GM23338 (cell line): ENCODE measurements around the gene RASSF4. TPM values are rescaled to one million over a fixed set of nuclear protein-coding genes. Genes with fewer than 3 reads are reported as not detected.

Experiments used
- CREB1 ChIP-seq: fragments of 250-450 bp; sonication (Bioruptor Pico); IDR thresholded peaks from 2 replicates; pipeline ENCODE4 v1.5.0; 2020; ENCODE audit warnings: low read depth, mild to moderate bottlenecking, moderate library complexity
- EZH2 ChIP-seq: fragments of 200-600 bp; sonication (generic); IDR thresholded peaks from one replicate; pipeline ENCODE4 v1.8.0; 2017; ENCODE audit warnings: antibody characterized with exemption, mild to moderate bottlenecking, low read depth; ENCODE audit not compliant: unreplicated experiment
- EZH2phosphoT487 ChIP-seq: fragments of 200-600 bp; sonication (generic); IDR thresholded peaks from one replicate; pipeline ENCODE4 v1.8.1; 2018; ENCODE audit warnings: antibody characterized with exemption; ENCODE audit not compliant: unreplicated experiment
- NANOG ChIP-seq: IDR thresholded peaks from 2 replicates; pipeline ENCODE4 v1.6.1; 2016; ENCODE audit warnings: antibody characterized with exemption, borderline replicate concordance
- POLR2AphosphoS5 ChIP-seq: IDR thresholded peaks from 2 replicates; pipeline ENCODE4 v1.6.1; 2016; ENCODE audit warnings: antibody characterized with exemption, low read depth
- STAT1 ChIP-seq: IDR thresholded peaks from one replicate; pipeline ENCODE4 v1.6.1; 2016; ENCODE audit warnings: antibody characterized with exemption; ENCODE audit not compliant: unreplicated experiment
- ZNF331 ChIP-seq: fragments of 250-450 bp; sonication (Bioruptor Pico); IDR thresholded peaks from 2 replicates; pipeline ENCODE4 v1.5.0; 2020; ENCODE audit warnings: low read depth, mild to moderate bottlenecking, moderate library complexity
- polyA plus RNA-seq: library from polyadenylated mRNA; unstranded; fragments of >200 nt; fragmentation: Nextera tagmentation; extraction: Ambion mirVana; gene quantifications from 2 replicates; pipeline ENCODE4 v1.2.1, GENCODE V29; 2016
- total RNA-seq: library from RNA; depleted of rRNA; stranded (reverse); fragments of >200 nt; shearing (Covaris generic); gene quantifications from 2 replicates; pipeline ENCODE4 v1.2.3, GENCODE V29; 2014
- TF ChIP-seq, protein P1 (sequence below): fragments of 250-450 bp; sonication (Bioruptor Pico); IDR thresholded peaks from 2 replicates; pipeline ENCODE4 v1.5.0; 2020; ENCODE audit warnings: mild to moderate bottlenecking, moderate library complexity
- TF ChIP-seq, protein P2 (sequence below), 2 experiments: fragments of 200-600 bp in 1 of 2; sonication (generic) in 1 of 2; conservative IDR thresholded peaks; 2 replicates each; pipeline versions ENCODE4 v1.5.1 to v1.6.1; 2016 to 2017; ENCODE audit warnings: antibody characterized with exemption in 2 of 2, low read depth in 2 of 2, mild to moderate bottlenecking in 2 of 2, moderate library complexity in 1 of 2
- TF ChIP-seq, protein P3 (sequence below): IDR thresholded peaks from one replicate; pipeline ENCODE4 v1.6.1; 2018; ENCODE audit warnings: antibody characterized with exemption; ENCODE audit not compliant: unreplicated experiment
- TF ChIP-seq, protein P4 (sequence below): IDR thresholded peaks from 2 replicates; pipeline ENCODE4 v1.6.1; 2016; ENCODE audit warnings: antibody characterized with exemption

RASSF4 gene
- total and polyA plus RNA-seq, 2 experiments from 2014 or later = 12.4 to 13.6 TPM

DNA sequence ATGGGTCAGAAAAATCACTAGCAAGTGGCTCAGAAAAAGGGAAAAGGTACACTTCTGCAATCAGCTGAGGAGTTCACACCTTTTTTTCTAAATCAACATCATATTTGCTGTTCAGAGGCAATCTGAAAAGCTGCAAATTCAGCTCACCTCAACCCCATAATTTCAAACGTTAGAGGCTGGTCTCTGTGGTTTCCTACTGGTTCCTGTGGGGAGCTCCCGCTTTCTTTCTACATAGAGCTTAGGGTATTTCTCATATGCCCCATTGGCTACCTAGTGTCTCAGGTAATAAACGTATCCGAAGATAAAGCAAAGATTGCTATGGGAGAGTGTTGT lies 35.9 kb downstream of the RASSF4 start (continued):
- TF ChIP-seq, protein P1, sequence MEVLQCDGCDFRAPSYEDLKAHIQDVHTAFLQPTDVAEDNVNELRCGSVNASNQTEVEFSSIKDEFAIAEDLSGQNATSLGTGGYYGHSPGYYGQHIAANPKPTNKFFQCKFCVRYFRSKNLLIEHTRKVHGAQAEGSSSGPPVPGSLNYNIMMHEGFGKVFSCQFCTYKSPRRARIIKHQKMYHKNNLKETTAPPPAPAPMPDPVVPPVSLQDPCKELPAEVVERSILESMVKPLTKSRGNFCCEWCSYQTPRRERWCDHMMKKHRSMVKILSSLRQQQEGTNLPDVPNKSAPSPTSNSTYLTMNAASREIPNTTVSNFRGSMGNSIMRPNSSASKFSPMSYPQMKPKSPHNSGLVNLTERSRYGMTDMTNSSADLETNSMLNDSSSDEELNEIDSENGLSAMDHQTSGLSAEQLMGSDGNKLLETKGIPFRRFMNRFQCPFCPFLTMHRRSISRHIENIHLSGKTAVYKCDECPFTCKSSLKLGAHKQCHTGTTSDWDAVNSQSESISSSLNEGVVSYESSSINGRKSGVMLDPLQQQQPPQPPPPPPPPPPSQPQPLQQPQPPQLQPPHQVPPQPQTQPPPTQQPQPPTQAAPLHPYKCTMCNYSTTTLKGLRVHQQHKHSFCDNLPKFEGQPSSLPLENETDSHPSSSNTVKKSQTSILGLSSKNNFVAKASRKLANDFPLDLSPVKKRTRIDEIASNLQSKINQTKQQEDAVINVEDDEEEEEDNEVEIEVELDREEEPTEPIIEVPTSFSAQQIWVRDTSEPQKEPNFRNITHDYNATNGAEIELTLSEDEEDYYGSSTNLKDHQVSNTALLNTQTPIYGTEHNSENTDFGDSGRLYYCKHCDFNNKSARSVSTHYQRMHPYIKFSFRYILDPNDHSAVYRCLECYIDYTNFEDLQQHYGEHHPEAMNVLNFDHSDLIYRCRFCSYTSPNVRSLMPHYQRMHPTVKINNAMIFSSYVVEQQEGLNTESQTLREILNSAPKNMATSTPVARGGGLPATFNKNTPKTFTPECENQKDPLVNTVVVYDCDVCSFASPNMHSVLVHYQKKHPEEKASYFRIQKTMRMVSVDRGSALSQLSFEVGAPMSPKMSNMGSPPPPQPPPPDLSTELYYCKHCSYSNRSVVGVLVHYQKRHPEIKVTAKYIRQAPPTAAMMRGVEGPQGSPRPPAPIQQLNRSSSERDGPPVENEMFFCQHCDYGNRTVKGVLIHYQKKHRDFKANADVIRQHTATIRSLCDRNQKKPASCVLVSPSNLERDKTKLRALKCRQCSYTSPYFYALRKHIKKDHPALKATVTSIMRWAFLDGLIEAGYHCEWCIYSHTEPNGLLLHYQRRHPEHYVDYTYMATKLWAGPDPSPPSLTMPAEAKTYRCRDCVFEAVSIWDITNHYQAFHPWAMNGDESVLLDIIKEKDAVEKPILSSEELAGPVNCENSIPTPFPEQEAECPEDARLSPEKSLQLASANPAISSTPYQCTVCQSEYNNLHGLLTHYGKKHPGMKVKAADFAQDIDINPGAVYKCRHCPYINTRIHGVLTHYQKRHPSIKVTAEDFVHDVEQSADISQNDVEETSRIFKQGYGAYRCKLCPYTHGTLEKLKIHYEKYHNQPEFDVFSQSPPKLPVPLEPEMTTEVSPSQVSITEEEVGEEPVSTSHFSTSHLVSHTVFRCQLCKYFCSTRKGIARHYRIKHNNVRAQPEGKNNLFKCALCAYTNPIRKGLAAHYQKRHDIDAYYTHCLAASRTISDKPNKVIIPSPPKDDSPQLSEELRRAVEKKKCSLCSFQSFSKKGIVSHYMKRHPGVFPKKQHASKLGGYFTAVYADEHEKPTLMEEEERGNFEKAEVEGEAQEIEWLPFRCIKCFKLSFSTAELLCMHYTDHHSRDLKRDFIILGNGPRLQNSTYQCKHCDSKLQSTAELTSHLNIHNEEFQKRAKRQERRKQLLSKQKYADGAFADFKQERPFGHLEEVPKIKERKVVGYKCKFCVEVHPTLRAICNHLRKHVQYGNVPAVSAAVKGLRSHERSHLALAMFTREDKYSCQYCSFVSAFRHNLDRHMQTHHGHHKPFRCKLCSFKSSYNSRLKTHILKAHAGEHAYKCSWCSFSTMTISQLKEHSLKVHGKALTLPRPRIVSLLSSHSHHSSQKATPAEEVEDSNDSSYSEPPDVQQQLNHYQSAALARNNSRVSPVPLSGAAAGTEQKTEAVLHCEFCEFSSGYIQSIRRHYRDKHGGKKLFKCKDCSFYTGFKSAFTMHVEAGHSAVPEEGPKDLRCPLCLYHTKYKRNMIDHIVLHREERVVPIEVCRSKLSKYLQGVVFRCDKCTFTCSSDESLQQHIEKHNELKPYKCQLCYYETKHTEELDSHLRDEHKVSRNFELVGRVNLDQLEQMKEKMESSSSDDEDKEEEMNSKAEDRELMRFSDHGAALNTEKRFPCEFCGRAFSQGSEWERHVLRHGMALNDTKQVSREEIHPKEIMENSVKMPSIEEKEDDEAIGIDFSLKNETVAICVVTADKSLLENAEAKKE (CRISPR knock-in tag) = no peak
- no peak for TF ChIP-seq STAT1
- TF ChIP-seq, protein P2, sequence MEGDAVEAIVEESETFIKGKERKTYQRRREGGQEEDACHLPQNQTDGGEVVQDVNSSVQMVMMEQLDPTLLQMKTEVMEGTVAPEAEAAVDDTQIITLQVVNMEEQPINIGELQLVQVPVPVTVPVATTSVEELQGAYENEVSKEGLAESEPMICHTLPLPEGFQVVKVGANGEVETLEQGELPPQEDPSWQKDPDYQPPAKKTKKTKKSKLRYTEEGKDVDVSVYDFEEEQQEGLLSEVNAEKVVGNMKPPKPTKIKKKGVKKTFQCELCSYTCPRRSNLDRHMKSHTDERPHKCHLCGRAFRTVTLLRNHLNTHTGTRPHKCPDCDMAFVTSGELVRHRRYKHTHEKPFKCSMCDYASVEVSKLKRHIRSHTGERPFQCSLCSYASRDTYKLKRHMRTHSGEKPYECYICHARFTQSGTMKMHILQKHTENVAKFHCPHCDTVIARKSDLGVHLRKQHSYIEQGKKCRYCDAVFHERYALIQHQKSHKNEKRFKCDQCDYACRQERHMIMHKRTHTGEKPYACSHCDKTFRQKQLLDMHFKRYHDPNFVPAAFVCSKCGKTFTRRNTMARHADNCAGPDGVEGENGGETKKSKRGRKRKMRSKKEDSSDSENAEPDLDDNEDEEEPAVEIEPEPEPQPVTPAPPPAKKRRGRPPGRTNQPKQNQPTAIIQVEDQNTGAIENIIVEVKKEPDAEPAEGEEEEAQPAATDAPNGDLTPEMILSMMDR (conservative IDR thresholded peaks at IDR 0.05; ENCODE audit: low read depth in 2 of 2) = no peak
- TF ChIP-seq NANOG = no peak
- no peak for TF ChIP-seq EZH2
- TF ChIP-seq CREB1 (CRISPR knock-in tag) = no peak
- TF ChIP-seq ZNF331 = no peak
- TF ChIP-seq, protein P3, sequence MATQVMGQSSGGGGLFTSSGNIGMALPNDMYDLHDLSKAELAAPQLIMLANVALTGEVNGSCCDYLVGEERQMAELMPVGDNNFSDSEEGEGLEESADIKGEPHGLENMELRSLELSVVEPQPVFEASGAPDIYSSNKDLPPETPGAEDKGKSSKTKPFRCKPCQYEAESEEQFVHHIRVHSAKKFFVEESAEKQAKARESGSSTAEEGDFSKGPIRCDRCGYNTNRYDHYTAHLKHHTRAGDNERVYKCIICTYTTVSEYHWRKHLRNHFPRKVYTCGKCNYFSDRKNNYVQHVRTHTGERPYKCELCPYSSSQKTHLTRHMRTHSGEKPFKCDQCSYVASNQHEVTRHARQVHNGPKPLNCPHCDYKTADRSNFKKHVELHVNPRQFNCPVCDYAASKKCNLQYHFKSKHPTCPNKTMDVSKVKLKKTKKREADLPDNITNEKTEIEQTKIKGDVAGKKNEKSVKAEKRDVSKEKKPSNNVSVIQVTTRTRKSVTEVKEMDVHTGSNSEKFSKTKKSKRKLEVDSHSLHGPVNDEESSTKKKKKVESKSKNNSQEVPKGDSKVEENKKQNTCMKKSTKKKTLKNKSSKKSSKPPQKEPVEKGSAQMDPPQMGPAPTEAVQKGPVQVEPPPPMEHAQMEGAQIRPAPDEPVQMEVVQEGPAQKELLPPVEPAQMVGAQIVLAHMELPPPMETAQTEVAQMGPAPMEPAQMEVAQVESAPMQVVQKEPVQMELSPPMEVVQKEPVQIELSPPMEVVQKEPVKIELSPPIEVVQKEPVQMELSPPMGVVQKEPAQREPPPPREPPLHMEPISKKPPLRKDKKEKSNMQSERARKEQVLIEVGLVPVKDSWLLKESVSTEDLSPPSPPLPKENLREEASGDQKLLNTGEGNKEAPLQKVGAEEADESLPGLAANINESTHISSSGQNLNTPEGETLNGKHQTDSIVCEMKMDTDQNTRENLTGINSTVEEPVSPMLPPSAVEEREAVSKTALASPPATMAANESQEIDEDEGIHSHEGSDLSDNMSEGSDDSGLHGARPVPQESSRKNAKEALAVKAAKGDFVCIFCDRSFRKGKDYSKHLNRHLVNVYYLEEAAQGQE = no peak
- TF ChIP-seq, protein P4, sequence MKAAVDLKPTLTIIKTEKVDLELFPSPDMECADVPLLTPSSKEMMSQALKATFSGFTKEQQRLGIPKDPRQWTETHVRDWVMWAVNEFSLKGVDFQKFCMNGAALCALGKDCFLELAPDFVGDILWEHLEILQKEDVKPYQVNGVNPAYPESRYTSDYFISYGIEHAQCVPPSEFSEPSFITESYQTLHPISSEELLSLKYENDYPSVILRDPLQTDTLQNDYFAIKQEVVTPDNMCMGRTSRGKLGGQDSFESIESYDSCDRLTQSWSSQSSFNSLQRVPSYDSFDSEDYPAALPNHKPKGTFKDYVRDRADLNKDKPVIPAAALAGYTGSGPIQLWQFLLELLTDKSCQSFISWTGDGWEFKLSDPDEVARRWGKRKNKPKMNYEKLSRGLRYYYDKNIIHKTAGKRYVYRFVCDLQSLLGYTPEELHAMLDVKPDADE = no peak
- TF ChIP-seq POLR2AphosphoS5 = no peak
- no peak for TF ChIP-seq EZH2phosphoT487
